ENCODE data around the gene TMUB2. TPM values are rescaled to one million over a fixed set of nuclear protein-coding genes. Genes with fewer than 3 reads are reported as not detected.

The TMUB2 gene
- total RNA-seq, 1 donor from 2014 or later: 35.7 TPM

DNA sequence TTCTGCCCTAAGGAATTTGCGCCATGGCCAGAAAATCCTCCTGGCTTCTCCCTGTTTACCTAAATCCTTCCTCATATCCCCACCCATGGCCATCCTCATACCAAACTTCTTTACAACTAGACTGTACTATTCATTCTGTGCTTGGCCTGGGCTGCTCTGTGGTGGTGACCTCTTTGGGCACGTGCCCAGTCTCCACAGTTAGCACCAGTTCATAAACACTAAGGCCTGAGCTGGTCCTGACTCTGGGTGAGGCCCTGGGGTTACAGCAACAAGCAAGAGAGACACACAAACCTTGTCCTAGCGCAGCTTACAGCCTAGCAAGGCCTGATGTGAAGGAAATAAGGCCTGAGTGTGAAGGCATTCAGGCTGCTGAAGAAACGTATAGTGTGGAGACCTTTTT lies 16.0 kb downstream of the TMUB2 start:
- Mint-ChIP-seq H3K9me3 (no peaks in the 10 kb centered on the region), H3K4me3 (no peak overlapping the region), H3K4me1 (peaks cover 27% of the 10 kb centered on the region), H3K36me3 (peaks cover under 1% of the 10 kb centered on the region), H3K27ac (no peak overlapping the region), H3K27me3 (ENCODE audit: low read depth) (no peaks in the 10 kb centered on the region)
- DNase-seq (ENCODE audit: low spot score in 2 of 2, unreplicated experiment in 2 of 2): no peak
- TF ChIP-seq CTCF (IDR thresholded peaks at IDR 0.05; ENCODE audit: unreplicated experiment): no peak

DNA sequence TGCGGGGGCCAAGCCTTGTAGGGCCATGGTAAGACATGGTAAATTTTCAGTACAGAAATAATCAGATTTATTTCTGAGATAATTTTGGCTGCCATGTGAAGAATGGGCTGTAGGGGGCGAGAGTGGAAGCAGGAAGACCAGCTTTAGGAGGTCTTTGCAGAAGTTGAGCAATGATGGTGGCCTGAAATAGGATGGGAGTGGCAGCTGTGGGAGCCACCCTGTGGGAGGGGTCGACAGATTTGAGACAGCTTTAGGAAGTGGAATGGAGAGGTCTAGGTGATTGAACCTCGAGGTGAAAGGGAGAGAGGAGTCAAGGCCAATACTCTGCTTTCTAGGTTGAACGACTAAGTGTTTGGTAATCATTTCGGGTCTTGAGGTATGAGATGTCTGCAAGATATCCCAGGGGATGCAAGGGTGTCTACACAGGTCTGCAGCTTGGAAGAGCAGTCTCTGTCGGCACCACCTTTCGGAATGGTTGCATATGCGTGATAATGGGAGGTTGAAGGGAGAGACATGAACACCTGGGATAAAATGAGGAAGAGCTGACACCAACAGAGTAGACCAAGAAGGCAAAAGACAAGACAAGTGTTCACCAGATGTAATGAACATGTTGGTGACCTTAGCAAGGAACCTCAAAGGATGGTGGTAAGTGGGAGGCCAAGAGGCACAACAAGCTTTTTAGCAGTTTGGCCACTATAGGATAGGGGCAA lies 17.1 kb downstream of the TMUB2 start:
- DNase-seq (ENCODE audit: low spot score in 2 of 2, unreplicated experiment in 2 of 2): peak in 1 of 2 experiments; percentile 47
- Mint-ChIP-seq H3K36me3 (no peaks in the 10 kb centered on the region), H3K27ac (peak overlapping the region; percentile 61), H3K4me3 (no peak overlapping the region), H3K27me3 (ENCODE audit: low read depth) (no peaks in the 10 kb centered on the region), H3K9me3 (no peaks in the 10 kb centered on the region), H3K4me1 (peaks cover 20% of the 10 kb centered on the region)
- TF ChIP-seq CTCF (IDR thresholded peaks at IDR 0.05; ENCODE audit: unreplicated experiment): peak; percentile 84

GRCh38 chr17:44204441-44204882 lies 17.7 kb downstream of the TMUB2 start:
- H3K27me3 Mint-ChIP-seq (ENCODE audit: low read depth): no peaks in the 10 kb centered on the region
- H3K36me3 Mint-ChIP-seq: no peaks in the 10 kb centered on the region
- peaks cover 20% of the 10 kb centered on the region for H3K4me1 Mint-ChIP-seq
- no peak for DNase-seq (ENCODE audit: low spot score in 2 of 2, unreplicated experiment in 2 of 2)
- no peak overlapping the region for H3K4me3 Mint-ChIP-seq
- no peaks in the 10 kb centered on the region for H3K9me3 Mint-ChIP-seq
- no peak overlapping the region for H3K27ac Mint-ChIP-seq
- TF ChIP-seq CTCF (IDR thresholded peaks at IDR 0.05; ENCODE audit: unreplicated experiment): no peak

DNA sequence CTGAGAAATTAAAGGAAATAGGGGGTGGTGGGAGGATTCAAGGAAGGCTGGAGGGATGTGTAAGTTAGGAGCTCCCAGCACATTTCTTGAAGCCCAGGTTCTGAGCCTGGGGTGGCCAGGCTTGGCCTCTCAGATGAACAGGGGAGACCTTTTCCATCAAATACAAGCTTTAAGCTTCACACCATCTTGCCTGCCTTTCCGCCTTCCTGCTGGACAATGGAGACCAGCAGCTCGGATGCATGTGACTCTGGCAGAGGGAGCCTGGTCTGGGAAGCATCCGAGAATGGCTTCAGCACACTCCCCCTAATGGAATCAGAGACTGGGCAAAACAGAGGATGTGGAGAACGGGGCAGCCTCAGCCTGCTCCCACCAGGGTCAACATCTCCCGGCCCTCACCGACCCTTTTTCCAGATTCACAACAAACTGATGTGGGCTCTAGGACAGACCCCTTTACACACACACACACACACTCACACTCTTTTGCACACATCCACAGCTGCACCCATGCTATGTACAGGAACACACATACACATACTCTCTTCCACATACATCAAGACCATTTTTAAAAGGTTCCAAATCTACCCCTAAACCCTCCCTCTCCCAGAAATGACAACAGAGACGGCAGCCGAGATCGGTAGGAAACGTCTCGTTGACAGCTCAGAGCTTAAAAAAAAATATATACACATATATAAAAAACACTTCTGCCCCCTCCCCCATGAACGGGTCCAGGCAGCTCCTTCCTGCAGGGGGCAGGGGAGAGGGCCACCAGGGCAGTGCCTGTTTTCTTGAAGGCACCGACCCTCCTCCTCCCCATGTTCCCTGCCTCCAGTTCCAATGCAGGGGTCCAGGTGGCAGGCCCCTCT lies 19.4 kb downstream of the TMUB2 start:
- no peaks in the 10 kb centered on the region for H3K27me3 Mint-ChIP-seq (ENCODE audit: low read depth)
- DNase-seq (ENCODE audit: low spot score in 2 of 2, unreplicated experiment in 2 of 2): no peak
- H3K4me1 Mint-ChIP-seq: peaks cover 12% of the 10 kb centered on the region
- no peaks in the 10 kb centered on the region for H3K9me3 Mint-ChIP-seq
- H3K4me3 Mint-ChIP-seq: no peak overlapping the region
- H3K27ac Mint-ChIP-seq: peak overlapping the region; percentile 45
- peaks cover 3% of the 10 kb centered on the region for H3K36me3 Mint-ChIP-seq
- no peak for TF ChIP-seq CTCF (IDR thresholded peaks at IDR 0.05; ENCODE audit: unreplicated experiment)

DNA sequence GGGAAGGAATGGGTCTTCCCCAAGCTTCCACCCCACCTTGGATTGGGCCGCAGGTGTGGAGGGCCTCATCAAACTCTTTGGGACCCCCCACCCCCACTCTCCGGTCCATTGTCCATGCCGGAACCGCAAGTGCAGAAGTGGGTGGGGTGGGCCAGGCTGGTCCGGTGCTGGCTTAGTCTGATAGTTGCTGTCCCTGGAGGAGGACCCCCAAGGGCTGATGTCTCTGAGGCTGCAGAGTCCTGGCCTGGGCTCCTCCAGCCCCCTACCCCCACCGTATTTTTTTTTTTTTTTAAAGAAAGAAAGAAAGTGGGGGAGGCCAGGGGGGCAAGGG lies 20.0 kb downstream of the TMUB2 start:
- Mint-ChIP-seq H3K27me3 (ENCODE audit: low read depth) (no peaks in the 10 kb centered on the region), H3K36me3 (peaks cover 3% of the 10 kb centered on the region), H3K9me3 (no peaks in the 10 kb centered on the region), H3K4me1 (peaks cover 11% of the 10 kb centered on the region), H3K4me3 (no peak overlapping the region), H3K27ac (no peak overlapping the region)
- no peak for TF ChIP-seq CTCF (IDR thresholded peaks at IDR 0.05; ENCODE audit: unreplicated experiment)
- no peak for DNase-seq (ENCODE audit: low spot score in 2 of 2, unreplicated experiment in 2 of 2)
